IMR-90 (cell line): Measurements from ENCODE around the gene PTRH2. TPM values are rescaled to one million over a fixed set of nuclear protein-coding genes. Genes with fewer than 3 reads are reported as not detected.

ENCODE experiments used
- ATAC-seq: fragments of 200-7000 bp; cut with Tn5 transposase; 2 replicates; pipeline ENCODE4 v1.9.1; 2020; ENCODE audit warnings: low read depth, mild to moderate bottlenecking, moderate library complexity
- BruUV-seq: library from RNA; stranded (reverse); fragments of 400-500 nt; replicated peaks from 2 replicates; lab custom pipeline; 2021; lab: Mats Ljungman, UMichigan
- CTCF ChIA-PET: fragments of 300-600 bp; formaldehyde crosslinking; extraction: SDS; loops from one replicate; lab custom pipeline; 2021; ENCODE audit warnings: antibody characterized with exemption; lab: Yijun Ruan, JAX
- POLR2A ChIA-PET: fragments of 300-600 bp; sonication (Branson Sonifier 250); formaldehyde crosslinking; loops from one replicate; lab custom pipeline; 2022; ENCODE audit warnings: antibody characterized with exemption; ENCODE audit not compliant: unreplicated experiment; lab: Charles Lee
- DNase-seq: peaks from one replicate; pipeline ENCODE4 v3.0.0; 2013
- H2AFZ ChIP-seq: replicated peaks from 2 replicates; pipeline ENCODE3; 2013; ENCODE audit warnings: low read length, mild to moderate bottlenecking; ENCODE audit not compliant: poor library complexity
- H2AK5ac ChIP-seq: 2 replicates; pipeline ENCODE4 v1.6.1; 2013; ENCODE audit warnings: low read depth, low read length, inconsistent platforms
- H2AK9ac ChIP-seq: replicated peaks from 2 replicates; pipeline ENCODE3; 2013; ENCODE audit warnings: mild to moderate bottlenecking, low read depth, low read length, moderate library complexity; ENCODE audit not compliant: poor library complexity
- H2BK120ac ChIP-seq: 2 replicates; pipeline ENCODE4 v1.6.1; 2013; ENCODE audit warnings: low read depth, low read length, inconsistent platforms
- H2BK15ac ChIP-seq: 3 replicates; pipeline ENCODE4 v1.6.1; 2013; ENCODE audit warnings: low read depth, low read length, inconsistent platforms
- H2BK20ac ChIP-seq: 2 replicates; pipeline ENCODE4 v1.6.1; 2013; ENCODE audit warnings: low read depth, mild to moderate bottlenecking, inconsistent platforms, low read length, moderate library complexity
- H2BK5ac ChIP-seq: 2 replicates; pipeline ENCODE4 v1.6.1; 2013; ENCODE audit warnings: mild to moderate bottlenecking, low read depth, low read length, inconsistent platforms; ENCODE audit not compliant: poor library complexity, severe bottlenecking
- H3K14ac ChIP-seq: replicated peaks from 2 replicates; pipeline ENCODE4 v1.6.1; 2013; ENCODE audit warnings: low read depth, low read length, inconsistent platforms
- H3K18ac ChIP-seq: 2 replicates; pipeline ENCODE4 v1.6.1; 2013; ENCODE audit warnings: low read depth, low read length, control low read depth
- H3K23ac ChIP-seq: 2 replicates; pipeline ENCODE4 v1.6.1; 2013; ENCODE audit warnings: low read depth, low read length, inconsistent platforms
- H3K27ac ChIP-seq: 2 replicates; pipeline ENCODE4 v1.5.1; 2013; ENCODE audit warnings: mild to moderate bottlenecking, control low read depth, low read length; ENCODE audit not compliant: insufficient read depth
- H3K27me3 ChIP-seq: 2 replicates; pipeline ENCODE4 v1.6.1; 2013; ENCODE audit warnings: low read length; ENCODE audit not compliant: control insufficient read depth, insufficient read depth
- H3K36me3 ChIP-seq: 2 replicates; pipeline ENCODE4 v1.6.1; 2013; ENCODE audit warnings: low read length, mixed read lengths; ENCODE audit not compliant: control insufficient read depth, insufficient read depth
- H3K4ac ChIP-seq: 2 replicates; pipeline ENCODE4 v1.6.1; 2013; ENCODE audit warnings: low read depth, low read length, inconsistent platforms
- H3K4me1 ChIP-seq: 2 replicates; pipeline ENCODE4 v1.6.1; 2013; ENCODE audit warnings: low read length, mixed read lengths; ENCODE audit not compliant: control insufficient read depth, insufficient read depth
- H3K4me2 ChIP-seq: 2 replicates; pipeline ENCODE4 v1.6.1; 2013; ENCODE audit warnings: low read depth, mild to moderate bottlenecking, control low read depth, low read length, moderate library complexity
- H3K4me3 ChIP-seq: 2 replicates; pipeline ENCODE4 v1.5.1; 2013; ENCODE audit warnings: low read depth, mild to moderate bottlenecking, control low read depth, low read length, moderate library complexity; ENCODE audit not compliant: insufficient read depth
- H3K56ac ChIP-seq: 2 replicates; pipeline ENCODE4 v1.6.1; 2013; ENCODE audit warnings: low read length, inconsistent platforms; ENCODE audit not compliant: insufficient read depth; ENCODE audit errors: extremely low read depth
- H3K79me1 ChIP-seq, 2 experiments: 2 replicates each; pipeline ENCODE4 v1.6.1; 2013; ENCODE audit warnings: low read length in 2 of 2, inconsistent platforms in 1 of 2, low read depth in 1 of 2
- H3K9ac ChIP-seq: 2 replicates; pipeline ENCODE4 v1.6.1; 2013; ENCODE audit warnings: low read depth, low read length, control low read depth
- H3K9me1 ChIP-seq: 2 replicates; pipeline ENCODE4 v1.6.1; 2013; ENCODE audit warnings: low read length, inconsistent platforms; ENCODE audit not compliant: insufficient read depth
- H3K9me3 ChIP-seq: 2 replicates; pipeline ENCODE4 v1.6.1; 2013; ENCODE audit warnings: low read length; ENCODE audit not compliant: control insufficient read depth, insufficient read depth
- H4K20me1 ChIP-seq: 2 replicates; pipeline ENCODE4 v1.6.1; 2013; ENCODE audit warnings: low read length, inconsistent platforms; ENCODE audit not compliant: insufficient read depth
- H4K5ac ChIP-seq: 2 replicates; pipeline ENCODE4 v1.6.1; 2013; ENCODE audit warnings: mild to moderate bottlenecking, low read depth, low read length, control low read depth
- H4K8ac ChIP-seq, 2 experiments: 2 replicates each; pipeline ENCODE4 v1.6.1; 2013; ENCODE audit warnings: low read depth in 2 of 2, low read length in 2 of 2, control low read depth in 1 of 2, inconsistent platforms in 1 of 2
- H4K91ac ChIP-seq: 2 replicates; pipeline ENCODE4 v1.6.1; 2013; ENCODE audit warnings: low read depth, low read length, inconsistent platforms; ENCODE audit not compliant: insufficient read depth
- BHLHE40 ChIP-seq: fragments of 150-350 bp; IDR thresholded peaks from 2 replicates; pipeline ENCODE4 v1.6.1; 2016; ENCODE audit warnings: mild to moderate bottlenecking, low read depth, low read length
- CEBPB ChIP-seq: IDR thresholded peaks from 2 replicates; pipeline ENCODE4 v1.6.1; 2012; ENCODE audit warnings: low read depth, low read length, improper control_type of control experiment
- CHD1 ChIP-seq: IDR thresholded peaks from 2 replicates; pipeline ENCODE4 v1.6.1; 2012; ENCODE audit warnings: low read depth, low read length, improper control_type of control experiment
- ELK1 ChIP-seq: fragments of 150-350 bp; IDR thresholded peaks from 2 replicates; pipeline ENCODE4 v1.6.1; 2016; ENCODE audit warnings: low read depth, mild to moderate bottlenecking, low read length, moderate library complexity, borderline replicate concordance
- FOS ChIP-seq: fragments of 150-350 bp; IDR thresholded peaks from 2 replicates; pipeline ENCODE4 v1.6.1; 2016; ENCODE audit warnings: low read depth, low read length
- MAFK ChIP-seq: IDR thresholded peaks from 2 replicates; pipeline ENCODE4 v1.6.1; 2012; ENCODE audit warnings: low read depth, low read length, improper control_type of control experiment
- MAZ ChIP-seq: IDR thresholded peaks from 2 replicates; pipeline ENCODE4 v1.6.1; 2012; ENCODE audit warnings: low read depth, mild to moderate bottlenecking, low read length, improper control_type of control experiment, moderate library complexity, borderline replicate concordance
- MXI1 ChIP-seq: IDR thresholded peaks from 2 replicates; pipeline ENCODE4 v1.6.1; 2012; ENCODE audit warnings: low read depth, mild to moderate bottlenecking, low read length, moderate library complexity, borderline replicate concordance
- NFE2L2 ChIP-seq: fragments of 150-350 bp; IDR thresholded peaks from 2 replicates; pipeline ENCODE4 v1.6.1; 2016; ENCODE audit warnings: low read depth, mild to moderate bottlenecking, low read length
- POLR2A ChIP-seq: IDR thresholded peaks from 2 replicates; pipeline ENCODE4 v1.6.1; 2012; ENCODE audit warnings: mild to moderate bottlenecking, low read depth, low read length
- RAD21 ChIP-seq: IDR thresholded peaks from 2 replicates; pipeline ENCODE4 v1.6.1; 2012; ENCODE audit warnings: low read length, improper control_type of control experiment
- RCOR1 ChIP-seq: IDR thresholded peaks from 2 replicates; pipeline ENCODE4 v1.6.1; 2012; ENCODE audit warnings: mild to moderate bottlenecking, low read length, improper control_type of control experiment; ENCODE audit not compliant: insufficient replicate concordance
- RFX5 ChIP-seq: IDR thresholded peaks from 2 replicates; pipeline ENCODE4 v1.8.0; 2012; ENCODE audit warnings: low read depth, mild to moderate bottlenecking, low read length, moderate library complexity
- USF2 ChIP-seq: fragments of 150-350 bp; IDR thresholded peaks from 2 replicates; pipeline ENCODE4 v1.6.1; 2017; ENCODE audit warnings: mild to moderate bottlenecking, antibody characterized with exemption, low read length, low read depth
- WGBS, 2 experiments: methylation state at CpG; one replicate each; pipeline versions ENCODE4 v1.1.5 to v1.1.7; 2013; ENCODE audit warnings: missing lambda C conversion rate in 2 of 2; ENCODE audit not compliant: insufficient read length in 1 of 2; ENCODE audit errors: extremely low coverage in 2 of 2; 5-methylcytosine and 5-hydroxymethylcytosine counted together
- dilution Hi-C: fragments of 300-500 bp; cut with HindIII; formaldehyde crosslinking; loops from one replicate; pipeline ENCODE4 v1.14.3; 2018; ENCODE audit warnings: low sequenced_read_pairs; ENCODE audit not compliant: unreplicated experiment
- in situ Hi-C: fragments of 300-500 bp; cut with MboI; formaldehyde crosslinking; loops from 3 replicates; pipeline ENCODE4 v1.14.3; 2019; ENCODE audit warnings: low sequenced_read_pairs, inconsistent platforms, mixed read lengths
- intact Hi-C: fragments of 100-400 bp; cut with micrococcal nuclease; formaldehyde crosslinking; loops from 2 replicates; pipeline ENCODE4 v1.10.0; 2022
- polyA plus RNA-seq, 3 experiments: library from polyadenylated mRNA; depleted of rRNA; stranded (reverse); fragments of >200 nt; gene quantifications; 2 replicates each; pipeline ENCODE4 v1.2.3, GENCODE V29; 2012; ENCODE audit warnings: low replicate concordance in 1 of 3
- total RNA-seq: library from RNA; depleted of rRNA; stranded (reverse); fragments of >200 nt; gene quantifications from 2 replicates; pipeline ENCODE4 v1.2.3, GENCODE V29; 2012
- TF ChIP-seq, protein P1 (sequence below): conservative IDR thresholded peaks from 2 replicates; pipeline ENCODE4 v1.5.1; 2012; ENCODE audit warnings: mild to moderate bottlenecking, low read depth, low read length, improper control_type of control experiment

Gene PTRH2
- total and polyA plus RNA-seq, 2 of the 4 experiments (the other 2 are of a cell fraction): 24.9 to 49.7 TPM

DNA sequence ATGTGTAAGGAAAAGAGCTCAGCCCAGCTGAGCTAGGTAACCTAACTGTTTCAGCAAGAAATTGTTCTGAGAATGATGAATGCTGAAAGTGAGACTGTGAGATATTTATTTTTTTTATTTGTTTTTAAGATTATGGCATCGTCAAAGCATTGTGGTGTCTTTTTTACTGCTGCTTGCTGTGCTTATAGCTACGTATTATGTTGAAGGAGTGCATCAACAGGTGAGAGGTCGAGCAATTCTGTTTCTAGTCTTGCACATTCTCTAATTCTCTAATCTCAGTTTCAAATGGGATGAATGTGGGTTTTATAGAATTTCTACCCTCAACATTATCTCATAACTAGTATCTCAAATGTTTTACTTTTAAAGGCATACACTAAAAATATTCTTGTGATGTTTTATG, 30.1 kb upstream of the PTRH2 start:
- no peak overlapping the region for H2BK120ac ChIP-seq
- H3K27ac ChIP-seq: no peak overlapping the region
- no peaks in the 10 kb centered on the region for H3K4me1 ChIP-seq
- BruUV-seq: no TSS peak
- no peak overlapping the region for H3K18ac ChIP-seq
- H3K56ac ChIP-seq: no peak overlapping the region
- no peak overlapping the region for H3K4me3 ChIP-seq
- H3K14ac ChIP-seq: no peak overlapping the region
- no peak overlapping the region for H2BK15ac ChIP-seq
- H3K36me3 ChIP-seq: peaks cover 6% of the 10 kb centered on the region
- intact Hi-C loops (no loop called here), dilution Hi-C loops (no loop called here), in situ Hi-C loops (no loop called here)
- DNase-seq: no peak
- no peak overlapping the region for H2AFZ ChIP-seq
- WGBS, 2 experiments: no CpG with 5 or more reads among the region's 3 CpGs
- no peak overlapping the region for H3K4me2 ChIP-seq
- no peaks in the 10 kb centered on the region for H3K9me1 ChIP-seq
- no peak overlapping the region for H2BK20ac ChIP-seq
- no peak overlapping the region for H2AK9ac ChIP-seq
- H3K4ac ChIP-seq: no peak overlapping the region
- H3K27me3 ChIP-seq: no peaks in the 10 kb centered on the region
- ChIA-PET CTCF (interaction anchor here (1.2 kb wide), 1 partner anchor 10 kb away, joined by 4 read pairs; no protein-coding TSS in a partner anchor), POLR2A (no interaction called here)
- H3K23ac ChIP-seq: no peak overlapping the region
- TF ChIP-seq, protein P1, sequence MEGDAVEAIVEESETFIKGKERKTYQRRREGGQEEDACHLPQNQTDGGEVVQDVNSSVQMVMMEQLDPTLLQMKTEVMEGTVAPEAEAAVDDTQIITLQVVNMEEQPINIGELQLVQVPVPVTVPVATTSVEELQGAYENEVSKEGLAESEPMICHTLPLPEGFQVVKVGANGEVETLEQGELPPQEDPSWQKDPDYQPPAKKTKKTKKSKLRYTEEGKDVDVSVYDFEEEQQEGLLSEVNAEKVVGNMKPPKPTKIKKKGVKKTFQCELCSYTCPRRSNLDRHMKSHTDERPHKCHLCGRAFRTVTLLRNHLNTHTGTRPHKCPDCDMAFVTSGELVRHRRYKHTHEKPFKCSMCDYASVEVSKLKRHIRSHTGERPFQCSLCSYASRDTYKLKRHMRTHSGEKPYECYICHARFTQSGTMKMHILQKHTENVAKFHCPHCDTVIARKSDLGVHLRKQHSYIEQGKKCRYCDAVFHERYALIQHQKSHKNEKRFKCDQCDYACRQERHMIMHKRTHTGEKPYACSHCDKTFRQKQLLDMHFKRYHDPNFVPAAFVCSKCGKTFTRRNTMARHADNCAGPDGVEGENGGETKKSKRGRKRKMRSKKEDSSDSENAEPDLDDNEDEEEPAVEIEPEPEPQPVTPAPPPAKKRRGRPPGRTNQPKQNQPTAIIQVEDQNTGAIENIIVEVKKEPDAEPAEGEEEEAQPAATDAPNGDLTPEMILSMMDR: no peak
- TF ChIP-seq CEBPB (no peak), USF2 (no peak), RCOR1 (no peak), RFX5 (no peak), MAZ (no peak), BHLHE40 (no peak), ELK1 (no peak), CHD1 (no peak), POLR2A (no peak), RAD21 (no peak), FOS (no peak), MAFK (no peak), NFE2L2 (no peak), MXI1 (no peak)
- H4K20me1 ChIP-seq: no peaks in the 10 kb centered on the region
- no peak overlapping the region for H4K5ac ChIP-seq
- no peak overlapping the region for H3K9ac ChIP-seq
- H4K8ac ChIP-seq: no peak overlapping the region
- ATAC-seq: no peak
- no peaks in the 10 kb centered on the region for H3K9me3 ChIP-seq
- H2BK5ac ChIP-seq: no peak overlapping the region
- peaks cover 3 to 26% of the 10 kb centered on the region in 2 experiments; a peak in 3 of 4 replicates for H3K79me1 ChIP-seq
- no peak overlapping the region for H4K91ac ChIP-seq
- H2AK5ac ChIP-seq: no peak overlapping the region
